ENCODE results near the gene HOXC4. TPM values are rescaled to one million over a fixed set of nuclear protein-coding genes. Genes with fewer than 3 reads are reported as not detected.

HOXC4 gene
- total RNA-seq, result under 0.01 TPM in 1 of 2 replicates, not detected in the other

GRCh38 chr12:54053751-54054741 is at the start of gene HOXC4:
TSS of gene HOXC4 (plus strand) at chr12:54053835. CDS start at chr12:54053923, 88 bp downstream.

GRCh38 chr12:54028314-54029201 is 25.1 kb upstream of the HOXC4 start, which contains the start of gene HOXC6:
TSS of gene HOXC6 (plus strand) at chr12:54028440. CDS start at chr12:54028522, 82 bp downstream.

GRCh38 chr12:54032627-54033100 is 21.0 kb upstream of the HOXC4 start, which contains the start of gene HOXC5:
TSS of gene HOXC5 (plus strand) at chr12:54033050. CDS start at chr12:54033123, 73 bp downstream.

Other genes with a start within 250 kb of the HOXC4 start
- not detected in 2 replicates for gene HOXC13, start 115.0 kb upstream of the HOXC4 start, total RNA-seq
- not detected in 2 replicates for gene HOXC12, start 98.9 kb upstream of the HOXC4 start, total RNA-seq
- gene HOXC11, start 80.7 kb upstream of the HOXC4 start, total RNA-seq, result 0.24 TPM in 1 of 2 replicates, not detected in the other
- gene HOTAIR, start 78.9 kb upstream of the HOXC4 start, total RNA-seq, result under 0.01 TPM in 2 replicates
- gene HOXC10, start 68.7 kb upstream of the HOXC4 start, total RNA-seq, result 2.2 TPM in 1 of 2 replicates, not detected in the other
- 0.72 TPM in 1 of 2 replicates, not detected in the other for gene HOXC9, start 53.7 kb upstream of the HOXC4 start, total RNA-seq
- not detected in 2 replicates for gene HOXC8, start 44.9 kb upstream of the HOXC4 start, total RNA-seq
- gene HOXC6, start 25.4 kb upstream of the HOXC4 start, total RNA-seq, result 0.48 TPM in 1 of 2 replicates, not detected in the other
- gene HOXC5, start 20.8 kb upstream of the HOXC4 start, total RNA-seq, result not detected in 2 replicates
- 29.0 and 37.1 TPM in 2 replicates for gene SMUG1, start 135.2 kb downstream of the HOXC4 start, total RNA-seq
- 14.0 and 26.0 TPM in 2 replicates for gene CBX5, start 226.3 kb downstream of the HOXC4 start, total RNA-seq
- gene HNRNPA1, start 226.9 kb downstream of the HOXC4 start, total RNA-seq, result 222 and 305 TPM in 2 replicates
- gene NFE2, start 247.2 kb downstream of the HOXC4 start, total RNA-seq, result under 0.01 and 0.43 TPM in 2 replicates